ENCODE results near the gene MAPK1IP1L. TPM values are rescaled to one million over a fixed set of nuclear protein-coding genes. Genes with fewer than 3 reads are reported as not detected.

MAPK1IP1L gene
- total and polyA plus RNA-seq, 2 of the 13 experiments (the other 11 are each of a cell fraction or from before 2014, with no cell fraction given), result 27.8 to 68.4 TPM

DNA sequence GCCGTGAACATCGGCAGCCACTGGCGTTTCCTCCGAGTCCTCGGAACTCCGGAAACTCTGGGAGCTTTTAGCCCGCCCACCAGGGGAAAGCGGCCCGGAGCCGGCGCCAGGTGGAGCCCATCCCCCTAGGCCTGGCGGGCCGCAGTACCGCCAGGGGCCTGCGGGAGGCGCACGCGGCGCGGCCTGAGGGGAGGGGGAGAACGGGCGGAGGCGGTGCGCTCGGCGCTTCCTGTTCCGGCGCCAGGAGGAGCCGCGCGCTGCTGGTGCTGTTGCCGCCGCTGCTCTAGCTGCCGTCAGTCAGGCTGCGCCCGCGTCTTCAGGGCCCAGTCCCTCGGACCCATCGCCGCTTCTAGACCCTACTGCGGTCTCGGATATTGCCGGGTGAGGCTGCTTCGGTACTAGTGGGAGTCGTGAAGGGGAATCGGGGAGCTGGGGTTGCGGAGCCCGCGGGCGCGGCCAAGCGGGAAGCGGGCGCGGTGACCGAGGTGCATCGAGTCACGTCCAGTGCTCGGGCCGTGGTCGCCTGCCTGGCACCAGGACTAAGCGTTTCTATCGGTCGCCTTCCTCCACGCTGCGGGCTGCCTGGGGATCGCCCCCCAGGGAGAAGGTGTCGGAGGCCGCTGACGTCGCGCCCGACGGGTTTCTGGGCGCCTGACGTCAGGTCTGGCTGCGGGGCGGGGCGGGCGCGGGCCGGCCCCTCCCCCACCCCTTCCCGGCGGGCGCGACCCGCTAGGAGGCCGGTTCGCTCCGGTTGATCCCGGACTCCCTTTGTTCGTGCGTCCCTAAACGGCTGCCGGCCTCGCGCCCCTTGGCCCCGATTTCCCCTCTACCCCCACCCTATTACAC is at the start of gene MAPK1IP1L (continued):
- TF ChIP-seq, protein P1, sequence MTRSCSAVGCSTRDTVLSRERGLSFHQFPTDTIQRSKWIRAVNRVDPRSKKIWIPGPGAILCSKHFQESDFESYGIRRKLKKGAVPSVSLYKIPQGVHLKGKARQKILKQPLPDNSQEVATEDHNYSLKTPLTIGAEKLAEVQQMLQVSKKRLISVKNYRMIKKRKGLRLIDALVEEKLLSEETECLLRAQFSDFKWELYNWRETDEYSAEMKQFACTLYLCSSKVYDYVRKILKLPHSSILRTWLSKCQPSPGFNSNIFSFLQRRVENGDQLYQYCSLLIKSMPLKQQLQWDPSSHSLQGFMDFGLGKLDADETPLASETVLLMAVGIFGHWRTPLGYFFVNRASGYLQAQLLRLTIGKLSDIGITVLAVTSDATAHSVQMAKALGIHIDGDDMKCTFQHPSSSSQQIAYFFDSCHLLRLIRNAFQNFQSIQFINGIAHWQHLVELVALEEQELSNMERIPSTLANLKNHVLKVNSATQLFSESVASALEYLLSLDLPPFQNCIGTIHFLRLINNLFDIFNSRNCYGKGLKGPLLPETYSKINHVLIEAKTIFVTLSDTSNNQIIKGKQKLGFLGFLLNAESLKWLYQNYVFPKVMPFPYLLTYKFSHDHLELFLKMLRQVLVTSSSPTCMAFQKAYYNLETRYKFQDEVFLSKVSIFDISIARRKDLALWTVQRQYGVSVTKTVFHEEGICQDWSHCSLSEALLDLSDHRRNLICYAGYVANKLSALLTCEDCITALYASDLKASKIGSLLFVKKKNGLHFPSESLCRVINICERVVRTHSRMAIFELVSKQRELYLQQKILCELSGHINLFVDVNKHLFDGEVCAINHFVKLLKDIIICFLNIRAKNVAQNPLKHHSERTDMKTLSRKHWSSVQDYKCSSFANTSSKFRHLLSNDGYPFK (CRISPR knock-in tag; IDR thresholded peaks at IDR 0.05; ENCODE audit: borderline replicate concordance), result peak; percentile 57; the same call in 1 of the 2 replicates
- TF ChIP-seq ZNF382 (CRISPR knock-in tag; IDR thresholded peaks at IDR 0.05; ENCODE audit: borderline replicate concordance), result no peak
- TF ChIP-seq WIZ (CRISPR knock-in tag; IDR thresholded peaks at IDR 0.05), result peak; percentile 58; the same call in 1 of the 2 replicates
- no peak for TF ChIP-seq GLI4 (CRISPR knock-in tag; IDR thresholded peaks at IDR 0.05; ENCODE audit: borderline replicate concordance)
- TF ChIP-seq THYN1 (CRISPR knock-in tag; IDR thresholded peaks at IDR 0.05; ENCODE audit: borderline replicate concordance, low read depth), result 0 out of 2 replicates have a peak, but pooled peaks have one; percentile 41
- TF ChIP-seq GZF1 (CRISPR knock-in tag; IDR thresholded peaks at IDR 0.05), result peak; percentile 82; the same call in 1 of the 2 replicates
- TF ChIP-seq CHCHD3 (CRISPR knock-in tag; IDR thresholded peaks at IDR 0.05), result no peak
- 0 out of 2 replicates have a peak, but pooled peaks have one; percentile 73 for TF ChIP-seq ZSCAN30 (CRISPR knock-in tag; IDR thresholded peaks at IDR 0.05)
- TF ChIP-seq, protein P2, sequence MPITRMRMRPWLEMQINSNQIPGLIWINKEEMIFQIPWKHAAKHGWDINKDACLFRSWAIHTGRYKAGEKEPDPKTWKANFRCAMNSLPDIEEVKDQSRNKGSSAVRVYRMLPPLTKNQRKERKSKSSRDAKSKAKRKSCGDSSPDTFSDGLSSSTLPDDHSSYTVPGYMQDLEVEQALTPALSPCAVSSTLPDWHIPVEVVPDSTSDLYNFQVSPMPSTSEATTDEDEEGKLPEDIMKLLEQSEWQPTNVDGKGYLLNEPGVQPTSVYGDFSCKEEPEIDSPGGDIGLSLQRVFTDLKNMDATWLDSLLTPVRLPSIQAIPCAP (CRISPR knock-in tag; IDR thresholded peaks at IDR 0.05; ENCODE audit: low read depth), result 0 out of 2 replicates have a peak, but pooled peaks have one; percentile 77
- TF ChIP-seq HNRNPH1 (optimal IDR thresholded peaks at IDR 0.05; ENCODE audit: low read depth, low read length), result no peak
- TF ChIP-seq JUND (CRISPR knock-in tag; IDR thresholded peaks at IDR 0.05), result no peak
- peak; percentile 80; the same call in 1 of the 2 replicates for TF ChIP-seq ZNF34 (CRISPR knock-in tag; IDR thresholded peaks at IDR 0.05; ENCODE audit: borderline replicate concordance)
- no peak for TF ChIP-seq RAD51 (IDR thresholded peaks at IDR 0.05; ENCODE audit: borderline replicate concordance)
- TF ChIP-seq, protein P3, sequence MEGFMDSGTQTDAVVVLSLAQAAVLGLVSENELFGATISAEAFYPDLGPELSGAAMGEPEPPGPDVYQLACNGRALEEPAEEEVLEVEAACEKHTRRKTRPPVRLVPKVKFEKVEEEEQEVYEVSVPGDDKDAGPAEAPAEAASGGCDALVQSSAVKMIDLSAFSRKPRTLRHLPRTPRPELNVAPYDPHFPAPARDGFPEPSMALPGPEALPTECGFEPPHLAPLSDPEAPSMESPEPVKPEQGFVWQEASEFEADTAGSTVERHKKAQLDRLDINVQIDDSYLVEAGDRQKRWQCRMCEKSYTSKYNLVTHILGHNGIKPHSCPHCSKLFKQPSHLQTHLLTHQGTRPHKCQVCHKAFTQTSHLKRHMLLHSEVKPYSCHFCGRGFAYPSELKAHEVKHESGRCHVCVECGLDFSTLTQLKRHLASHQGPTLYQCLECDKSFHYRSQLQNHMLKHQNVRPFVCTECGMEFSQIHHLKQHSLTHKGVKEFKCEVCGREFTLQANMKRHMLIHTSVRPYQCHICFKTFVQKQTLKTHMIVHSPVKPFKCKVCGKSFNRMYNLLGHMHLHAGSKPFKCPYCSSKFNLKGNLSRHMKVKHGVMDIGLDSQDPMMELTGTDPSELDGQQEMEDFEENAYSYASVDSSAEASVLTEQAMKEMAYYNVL (CRISPR knock-in tag; IDR thresholded peaks at IDR 0.05; ENCODE audit: borderline replicate concordance), result no peak
- TF ChIP-seq, protein P4, sequence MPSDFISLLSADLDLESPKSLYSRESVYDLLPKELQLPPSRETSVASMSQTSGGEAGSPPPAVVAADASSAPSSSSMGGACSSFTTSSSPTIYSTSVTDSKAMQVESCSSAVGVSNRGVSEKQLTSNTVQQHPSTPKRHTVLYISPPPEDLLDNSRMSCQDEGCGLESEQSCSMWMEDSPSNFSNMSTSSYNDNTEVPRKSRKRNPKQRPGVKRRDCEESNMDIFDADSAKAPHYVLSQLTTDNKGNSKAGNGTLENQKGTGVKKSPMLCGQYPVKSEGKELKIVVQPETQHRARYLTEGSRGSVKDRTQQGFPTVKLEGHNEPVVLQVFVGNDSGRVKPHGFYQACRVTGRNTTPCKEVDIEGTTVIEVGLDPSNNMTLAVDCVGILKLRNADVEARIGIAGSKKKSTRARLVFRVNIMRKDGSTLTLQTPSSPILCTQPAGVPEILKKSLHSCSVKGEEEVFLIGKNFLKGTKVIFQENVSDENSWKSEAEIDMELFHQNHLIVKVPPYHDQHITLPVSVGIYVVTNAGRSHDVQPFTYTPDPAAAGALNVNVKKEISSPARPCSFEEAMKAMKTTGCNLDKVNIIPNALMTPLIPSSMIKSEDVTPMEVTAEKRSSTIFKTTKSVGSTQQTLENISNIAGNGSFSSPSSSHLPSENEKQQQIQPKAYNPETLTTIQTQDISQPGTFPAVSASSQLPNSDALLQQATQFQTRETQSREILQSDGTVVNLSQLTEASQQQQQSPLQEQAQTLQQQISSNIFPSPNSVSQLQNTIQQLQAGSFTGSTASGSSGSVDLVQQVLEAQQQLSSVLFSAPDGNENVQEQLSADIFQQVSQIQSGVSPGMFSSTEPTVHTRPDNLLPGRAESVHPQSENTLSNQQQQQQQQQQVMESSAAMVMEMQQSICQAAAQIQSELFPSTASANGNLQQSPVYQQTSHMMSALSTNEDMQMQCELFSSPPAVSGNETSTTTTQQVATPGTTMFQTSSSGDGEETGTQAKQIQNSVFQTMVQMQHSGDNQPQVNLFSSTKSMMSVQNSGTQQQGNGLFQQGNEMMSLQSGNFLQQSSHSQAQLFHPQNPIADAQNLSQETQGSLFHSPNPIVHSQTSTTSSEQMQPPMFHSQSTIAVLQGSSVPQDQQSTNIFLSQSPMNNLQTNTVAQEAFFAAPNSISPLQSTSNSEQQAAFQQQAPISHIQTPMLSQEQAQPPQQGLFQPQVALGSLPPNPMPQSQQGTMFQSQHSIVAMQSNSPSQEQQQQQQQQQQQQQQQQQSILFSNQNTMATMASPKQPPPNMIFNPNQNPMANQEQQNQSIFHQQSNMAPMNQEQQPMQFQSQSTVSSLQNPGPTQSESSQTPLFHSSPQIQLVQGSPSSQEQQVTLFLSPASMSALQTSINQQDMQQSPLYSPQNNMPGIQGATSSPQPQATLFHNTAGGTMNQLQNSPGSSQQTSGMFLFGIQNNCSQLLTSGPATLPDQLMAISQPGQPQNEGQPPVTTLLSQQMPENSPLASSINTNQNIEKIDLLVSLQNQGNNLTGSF (CRISPR knock-in tag; IDR thresholded peaks at IDR 0.05), result no peak

Data from HepG2 (cell line).